ENCODE data around the gene TMEM8B.

GRCh38 chr9:35864695-35865255 is 35.7 kb downstream of the TMEM8B start:
- no peak for TF ChIP-seq POLR2A (IDR thresholded peaks at IDR 0.05; ENCODE audit: low read depth, low read length)
- TF ChIP-seq CTCF (IDR thresholded peaks at IDR 0.05 in 2 of 3, conservative IDR thresholded peaks at IDR 0.05 in 1 of 3; ENCODE audit: control insufficient read depth in 2 of 3, extremely low read depth in 1 of 3, insufficient read depth in 1 of 3, low read depth in 3 of 3, low read length in 3 of 3) = no peak
- no peak for TF ChIP-seq ESRRA (IDR thresholded peaks at IDR 0.05; ENCODE audit: low read length)
- no peak for TF ChIP-seq SIN3A (IDR thresholded peaks at IDR 0.05; ENCODE audit: low read depth, low read length)
- no peak for TF ChIP-seq E4F1 (IDR thresholded peaks at IDR 0.05; ENCODE audit: borderline replicate concordance, partially characterized antibody)
- TF ChIP-seq, protein P1, sequence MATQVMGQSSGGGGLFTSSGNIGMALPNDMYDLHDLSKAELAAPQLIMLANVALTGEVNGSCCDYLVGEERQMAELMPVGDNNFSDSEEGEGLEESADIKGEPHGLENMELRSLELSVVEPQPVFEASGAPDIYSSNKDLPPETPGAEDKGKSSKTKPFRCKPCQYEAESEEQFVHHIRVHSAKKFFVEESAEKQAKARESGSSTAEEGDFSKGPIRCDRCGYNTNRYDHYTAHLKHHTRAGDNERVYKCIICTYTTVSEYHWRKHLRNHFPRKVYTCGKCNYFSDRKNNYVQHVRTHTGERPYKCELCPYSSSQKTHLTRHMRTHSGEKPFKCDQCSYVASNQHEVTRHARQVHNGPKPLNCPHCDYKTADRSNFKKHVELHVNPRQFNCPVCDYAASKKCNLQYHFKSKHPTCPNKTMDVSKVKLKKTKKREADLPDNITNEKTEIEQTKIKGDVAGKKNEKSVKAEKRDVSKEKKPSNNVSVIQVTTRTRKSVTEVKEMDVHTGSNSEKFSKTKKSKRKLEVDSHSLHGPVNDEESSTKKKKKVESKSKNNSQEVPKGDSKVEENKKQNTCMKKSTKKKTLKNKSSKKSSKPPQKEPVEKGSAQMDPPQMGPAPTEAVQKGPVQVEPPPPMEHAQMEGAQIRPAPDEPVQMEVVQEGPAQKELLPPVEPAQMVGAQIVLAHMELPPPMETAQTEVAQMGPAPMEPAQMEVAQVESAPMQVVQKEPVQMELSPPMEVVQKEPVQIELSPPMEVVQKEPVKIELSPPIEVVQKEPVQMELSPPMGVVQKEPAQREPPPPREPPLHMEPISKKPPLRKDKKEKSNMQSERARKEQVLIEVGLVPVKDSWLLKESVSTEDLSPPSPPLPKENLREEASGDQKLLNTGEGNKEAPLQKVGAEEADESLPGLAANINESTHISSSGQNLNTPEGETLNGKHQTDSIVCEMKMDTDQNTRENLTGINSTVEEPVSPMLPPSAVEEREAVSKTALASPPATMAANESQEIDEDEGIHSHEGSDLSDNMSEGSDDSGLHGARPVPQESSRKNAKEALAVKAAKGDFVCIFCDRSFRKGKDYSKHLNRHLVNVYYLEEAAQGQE (IDR thresholded peaks at IDR 0.05; ENCODE audit: low read depth, low read length) = no peak
- no peak for TF ChIP-seq DPF2 (IDR thresholded peaks at IDR 0.05)
- TF ChIP-seq EP300 (IDR thresholded peaks at IDR 0.05; ENCODE audit: borderline replicate concordance in 1 of 2, control insufficient read depth in 1 of 2, low read depth in 2 of 2, low read length in 2 of 2) = no peak
- TF ChIP-seq, protein P2, sequence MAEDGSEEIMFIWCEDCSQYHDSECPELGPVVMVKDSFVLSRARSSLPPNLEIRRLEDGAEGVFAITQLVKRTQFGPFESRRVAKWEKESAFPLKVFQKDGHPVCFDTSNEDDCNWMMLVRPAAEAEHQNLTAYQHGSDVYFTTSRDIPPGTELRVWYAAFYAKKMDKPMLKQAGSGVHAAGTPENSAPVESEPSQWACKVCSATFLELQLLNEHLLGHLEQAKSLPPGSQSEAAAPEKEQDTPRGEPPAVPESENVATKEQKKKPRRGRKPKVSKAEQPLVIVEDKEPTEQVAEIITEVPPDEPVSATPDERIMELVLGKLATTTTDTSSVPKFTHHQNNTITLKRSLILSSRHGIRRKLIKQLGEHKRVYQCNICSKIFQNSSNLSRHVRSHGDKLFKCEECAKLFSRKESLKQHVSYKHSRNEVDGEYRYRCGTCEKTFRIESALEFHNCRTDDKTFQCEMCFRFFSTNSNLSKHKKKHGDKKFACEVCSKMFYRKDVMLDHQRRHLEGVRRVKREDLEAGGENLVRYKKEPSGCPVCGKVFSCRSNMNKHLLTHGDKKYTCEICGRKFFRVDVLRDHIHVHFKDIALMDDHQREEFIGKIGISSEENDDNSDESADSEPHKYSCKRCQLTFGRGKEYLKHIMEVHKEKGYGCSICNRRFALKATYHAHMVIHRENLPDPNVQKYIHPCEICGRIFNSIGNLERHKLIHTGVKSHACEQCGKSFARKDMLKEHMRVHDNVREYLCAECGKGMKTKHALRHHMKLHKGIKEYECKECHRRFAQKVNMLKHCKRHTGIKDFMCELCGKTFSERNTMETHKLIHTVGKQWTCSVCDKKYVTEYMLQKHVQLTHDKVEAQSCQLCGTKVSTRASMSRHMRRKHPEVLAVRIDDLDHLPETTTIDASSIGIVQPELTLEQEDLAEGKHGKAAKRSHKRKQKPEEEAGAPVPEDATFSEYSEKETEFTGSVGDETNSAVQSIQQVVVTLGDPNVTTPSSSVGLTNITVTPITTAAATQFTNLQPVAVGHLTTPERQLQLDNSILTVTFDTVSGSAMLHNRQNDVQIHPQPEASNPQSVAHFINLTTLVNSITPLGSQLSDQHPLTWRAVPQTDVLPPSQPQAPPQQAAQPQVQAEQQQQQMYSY (CRISPR knock-in tag; IDR thresholded peaks at IDR 0.05) = no peak
- no peak for TF ChIP-seq POU2F2 (IDR thresholded peaks at IDR 0.05; ENCODE audit: borderline replicate concordance, low read depth, low read length)
- TF ChIP-seq ZNF24 (IDR thresholded peaks at IDR 0.05) = no peak
- no peak for TF ChIP-seq USF2 (IDR thresholded peaks at IDR 0.05; ENCODE audit: borderline replicate concordance, low read depth, low read length)
- TF ChIP-seq FOS (IDR thresholded peaks at IDR 0.05; ENCODE audit: borderline replicate concordance, extremely low read depth, insufficient read length) = no peak

All from GM12878 (cell line).